GM21423 (cell line): ENCODE measurements around the gene BCL11B.

ENCODE experiments used
- ATAC-seq: cut with Tn5 transposase; IDR thresholded peaks from one replicate; pipeline ENCODE4 v1.9.1; 2021; ENCODE audit warnings: mild to moderate bottlenecking, moderate library complexity; ENCODE audit not compliant: unreplicated experiment

The BCL11B gene

GRCh38 chr14:99203080-99203479, 68.9 kb downstream of the BCL11B start:
- ATAC-seq = no peak

- ATAC-seq = no peak
Observed at GRCh38 chr14:99202516-99202915, 69.5 kb downstream of the BCL11B start.

GRCh38 chr14:99201351-99202073, 70.5 kb downstream of the BCL11B start:
- ATAC-seq = no peak

GRCh38 chr14:99200654-99201005, 71.4 kb downstream of the BCL11B start:
- no peak for ATAC-seq

- no peak for ATAC-seq
Observed at GRCh38 chr14:99199846-99200653, 71.9 kb downstream of the BCL11B start.

GRCh38 chr14:99198746-99199502, 73.1 kb downstream of the BCL11B start:
- no peak for ATAC-seq

GRCh38 chr14:99196310-99196650, 75.7 kb downstream of the BCL11B start:
- ATAC-seq = no peak

GRCh38 chr14:99195602-99196309, 76.2 kb downstream of the BCL11B start:
- no peak for ATAC-seq

- ATAC-seq = no peak
Observed at GRCh38 chr14:99194736-99195135, 77.3 kb downstream of the BCL11B start.

GRCh38 chr14:99194136-99194535, 77.9 kb downstream of the BCL11B start:
- no peak for ATAC-seq

- ATAC-seq = no peak
Observed at GRCh38 chr14:99192830-99193229, 79.2 kb downstream of the BCL11B start.

- ATAC-seq = no peak
Observed at GRCh38 chr14:99192028-99192621, 79.9 kb downstream of the BCL11B start.

- no peak for ATAC-seq
Observed at GRCh38 chr14:99191395-99192027, 80.5 kb downstream of the BCL11B start.

GRCh38 chr14:99190696-99191394, 81.2 kb downstream of the BCL11B start:
- no peak for ATAC-seq

GRCh38 chr14:99189201-99189801, 82.7 kb downstream of the BCL11B start:
- ATAC-seq = no peak

- ATAC-seq = no peak
Observed at GRCh38 chr14:99188731-99189191, 83.2 kb downstream of the BCL11B start.

- no peak for ATAC-seq
Observed at GRCh38 chr14:99187858-99188257, 84.1 kb downstream of the BCL11B start.

- ATAC-seq = no peak
Observed at GRCh38 chr14:99186956-99187690, 84.9 kb downstream of the BCL11B start.
